SK-N-SH (cell line): ENCODE measurements around the gene TERT. TPM values are rescaled to one million over a fixed set of nuclear protein-coding genes. Genes with fewer than 3 reads are reported as not detected.

Experiments
- CTCF ChIA-PET: fragments of 300-600, 350-600 bp; formaldehyde crosslinking; extraction: SDS; loops from one replicate; lab custom pipeline; 2021; lab: Yijun Ruan, JAX
- POLR2A ChIA-PET: fragments of 350-600 bp; sonication (Branson Sonifier 250); formaldehyde crosslinking; extraction: SDS; loops from one replicate; lab custom pipeline; 2020; ENCODE audit warnings: antibody characterized with exemption, inconsistent platforms; lab: Yijun Ruan, JAX
- DNase-seq: peaks from one replicate; pipeline ENCODE4 v3.0.0; 2012
- H2AFZ ChIP-seq: fragments of 200-600 bp; sonication (generic); 2 replicates; pipeline ENCODE4 v1.8.1; 2016; ENCODE audit warnings: antibody characterized with exemption, mild to moderate bottlenecking, low read depth
- H3F3A ChIP-seq: fragments of 200-600 bp; sonication (generic); replicated peaks from 2 replicates; pipeline ENCODE3; 2016; ENCODE audit warnings: antibody characterized with exemption, mild to moderate bottlenecking; ENCODE audit not compliant: insufficient read depth
- H3K27ac ChIP-seq, 2 experiments: fragments of 200-500 bp in 1 of 2; fragments of 200-600 bp in 1 of 2; sonication (Bioruptor generic) in 1 of 2; sonication (generic), shearing (Covaris generic) in 1 of 2; 2 replicates each; pipeline versions ENCODE4 v1.5.1 to v1.6.1; 2014 to 2016; ENCODE audit warnings: low read depth in 2 of 2, inconsistent platforms in 1 of 2, low read length in 1 of 2, mild to moderate bottlenecking in 1 of 2, mixed read lengths in 1 of 2
- H3K27me3 ChIP-seq: fragments of 200-600 bp; sonication (generic), shearing (Covaris generic); 2 replicates; pipeline ENCODE4 v1.6.1; 2016; ENCODE audit warnings: mixed run types; ENCODE audit not compliant: insufficient read depth
- H3K36me3 ChIP-seq, 2 experiments: fragments of 200-500 bp in 1 of 2; fragments of 200-600 bp in 1 of 2; sonication (Bioruptor generic) in 1 of 2; sonication (generic) in 1 of 2; replicated peaks in 1 of 2; 2 replicates each; pipeline versions ENCODE3 to v1.5.1; 2014 to 2016; ENCODE audit warnings: low read length in 1 of 2, mild to moderate bottlenecking in 1 of 2; ENCODE audit not compliant: insufficient read depth in 2 of 2, control insufficient read depth in 1 of 2
- H3K4me1 ChIP-seq, 2 experiments: fragments of 200-500 bp in 1 of 2; fragments of 200-600 bp in 1 of 2; sonication (Bioruptor generic) in 1 of 2; sonication (generic), shearing (Covaris generic) in 1 of 2; 2 replicates each; pipeline versions ENCODE4 v1.5.1 to v1.6.1; 2014 to 2016; ENCODE audit warnings: low read depth in 1 of 2, low read length in 1 of 2, mixed run types in 1 of 2; ENCODE audit not compliant: insufficient read depth in 2 of 2, control insufficient read depth in 1 of 2
- H3K4me2 ChIP-seq: fragments of 200-600 bp; sonication (generic), shearing (Covaris generic); 2 replicates; pipeline ENCODE4 v1.6.1; 2017; ENCODE audit warnings: mixed run types
- H3K4me3 ChIP-seq, 2 experiments: fragments of 200-500 bp in 1 of 2; fragments of 200-600 bp in 1 of 2; sonication (Bioruptor generic) in 1 of 2; sonication (generic), shearing (Covaris generic) in 1 of 2; 2 replicates each; pipeline versions ENCODE4 v1.5.1 to v1.8.1; 2014 to 2016; ENCODE audit warnings: low read depth in 2 of 2, inconsistent platforms in 1 of 2, low read length in 1 of 2, mild to moderate bottlenecking in 1 of 2, mixed read lengths in 1 of 2, moderate library complexity in 1 of 2
- H3K79me2 ChIP-seq: fragments of 200-600 bp; sonication (generic); 2 replicates; pipeline ENCODE4 v1.8.1; 2017; ENCODE audit warnings: mild to moderate bottlenecking; ENCODE audit not compliant: insufficient read depth
- H3K9ac ChIP-seq: fragments of 200-600 bp; sonication (generic); 2 replicates; pipeline ENCODE4 v1.6.1; 2017; ENCODE audit warnings: mixed run types
- H3K9me2 ChIP-seq: fragments of 200-600 bp; sonication (generic); 2 replicates; pipeline ENCODE4 v1.6.1; 2017; ENCODE audit warnings: mixed run types
- H3K9me3 ChIP-seq: fragments of 200-600 bp; sonication (generic); 2 replicates; pipeline ENCODE4 v1.6.1; 2017; ENCODE audit warnings: mixed run types, mild to moderate bottlenecking, moderate library complexity
- H4K20me1 ChIP-seq: fragments of 200-600 bp; sonication (generic); 2 replicates; pipeline ENCODE4 v1.6.1; 2017; ENCODE audit warnings: mild to moderate bottlenecking, mixed run types; ENCODE audit not compliant: insufficient read depth
- FOXJ3 ChIP-seq: sonication (generic); formaldehyde crosslinking; IDR thresholded peaks from 2 replicates; pipeline ENCODE4 v1.5.1; 2020; ENCODE audit warnings: mild to moderate bottlenecking, missing genetic modification reagents
- FOXM1 ChIP-seq: IDR thresholded peaks from 2 replicates; pipeline ENCODE4 v1.4.0; 2012; ENCODE audit warnings: low read depth, mild to moderate bottlenecking
- GABPA ChIP-seq: IDR thresholded peaks from 2 replicates; pipeline ENCODE4 v1.4.0; 2012; ENCODE audit warnings: low read depth, mild to moderate bottlenecking
- JUND ChIP-seq: IDR thresholded peaks from 2 replicates; pipeline ENCODE4 v1.4.0; 2012
- MEF2A ChIP-seq: IDR thresholded peaks from 2 replicates; pipeline ENCODE4 v1.4.0; 2012; ENCODE audit warnings: low read depth, borderline replicate concordance
- NFIC ChIP-seq: IDR thresholded peaks from 2 replicates; pipeline ENCODE4 v1.4.0; 2012; ENCODE audit warnings: borderline replicate concordance
- NRF1 ChIP-seq: IDR thresholded peaks from 2 replicates; pipeline ENCODE4 v1.6.1; 2012; ENCODE audit warnings: low read depth, mild to moderate bottlenecking, low read length
- POLR2AphosphoS5 ChIP-seq: IDR thresholded peaks from 2 replicates; pipeline ENCODE4 v1.6.1; 2012; ENCODE audit warnings: low read depth, low read length
- RCOR1 ChIP-seq: fragments of 150-350 bp; IDR thresholded peaks from 2 replicates; pipeline ENCODE4 v1.6.1; 2017; ENCODE audit warnings: antibody characterized with exemption, low read length
- RFX5 ChIP-seq: IDR thresholded peaks from 2 replicates; pipeline ENCODE4 v1.6.1; 2012; ENCODE audit warnings: mild to moderate bottlenecking, improper control_type of control experiment, low read length
- SIN3A ChIP-seq: IDR thresholded peaks from 2 replicates; pipeline ENCODE4 v1.6.1; 2012; ENCODE audit warnings: low read depth, mild to moderate bottlenecking, low read length, moderate library complexity, borderline replicate concordance
- SMC3 ChIP-seq: IDR thresholded peaks from 2 replicates; pipeline ENCODE4 v1.6.1; 2012; ENCODE audit warnings: low read depth, low read length, improper control_type of control experiment
- TCF12 ChIP-seq: IDR thresholded peaks from 2 replicates; pipeline ENCODE4 v1.4.0; 2012
- TEAD4 ChIP-seq: IDR thresholded peaks from 2 replicates; pipeline ENCODE4 v1.4.0; 2012; ENCODE audit warnings: mild to moderate bottlenecking, borderline replicate concordance; ENCODE audit not compliant: insufficient read depth
- WGBS: methylation state at CpG from one replicate; pipeline ENCODE4 v1.1.6; 2017; ENCODE audit warnings: low lambda C conversion rate; 5-methylcytosine and 5-hydroxymethylcytosine counted together
- polyA plus RNA-seq, 3 experiments: library from polyadenylated mRNA; depleted of rRNA; stranded (reverse); fragments of >200 nt; gene quantifications; 2 replicates each; pipeline ENCODE4 v1.2.3, GENCODE V29; 2012
- TF ChIP-seq, protein P1 (sequence below): fragments of 150-350 bp; IDR thresholded peaks from 2 replicates; pipeline ENCODE4 v1.6.1; 2016; ENCODE audit warnings: mild to moderate bottlenecking, low read depth, low read length
- TF ChIP-seq, protein P2 (sequence below): IDR thresholded peaks from 2 replicates; pipeline ENCODE4 v1.4.0; 2012; ENCODE audit warnings: low read depth, borderline replicate concordance
- TF ChIP-seq, protein P3 (sequence below): fragments of 150-350 bp; IDR thresholded peaks from 2 replicates; pipeline ENCODE4 v1.6.1; 2017; ENCODE audit warnings: antibody characterized with exemption, low read length, low read depth, borderline replicate concordance
- TF ChIP-seq, protein P4 (sequence below): IDR thresholded peaks from 2 replicates; pipeline ENCODE4 v1.4.0; 2012; ENCODE audit warnings: low read depth, borderline replicate concordance
- TF ChIP-seq, protein P5 (sequence below): fragments of 200-600 bp; sonication (generic); IDR thresholded peaks from 2 replicates; pipeline ENCODE4 v1.6.1; 2017; ENCODE audit warnings: antibody characterized with exemption, mild to moderate bottlenecking, moderate library complexity

TERT gene
- polyA plus RNA-seq, 1 of the 3 experiments (the other 2 are of a cell fraction): 2.4 TPM

DNA sequence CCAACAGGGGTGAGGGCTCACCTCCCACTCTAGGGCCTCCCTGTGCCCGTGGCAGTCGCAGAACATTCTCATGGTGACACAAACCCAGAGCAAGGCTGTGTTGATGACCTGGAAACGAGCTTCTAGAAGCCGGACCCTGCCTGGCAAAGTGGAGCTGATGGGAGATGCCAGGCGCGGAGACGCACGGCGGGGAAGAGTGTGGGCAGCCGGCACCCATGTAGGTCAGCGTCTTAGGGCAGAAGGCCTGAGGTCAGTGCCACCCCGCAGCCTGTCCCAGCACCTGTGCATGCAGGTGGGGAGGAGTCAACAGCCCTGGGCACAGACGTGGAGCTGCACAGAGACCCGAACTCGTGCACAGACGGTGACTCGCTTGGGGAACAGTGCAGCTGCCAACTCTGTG lies 64.3 kb downstream of the TERT start:
- no peaks in the 10 kb centered on the region for H3F3A ChIP-seq
- no peaks in the 10 kb centered on the region; the same call in 1 of the 2 replicates for H3K9me3 ChIP-seq
- H3K9ac ChIP-seq: no peak overlapping the region
- H3K27ac ChIP-seq: no peak overlapping the region
- ChIA-PET POLR2A (no interaction called here), CTCF (interaction anchor here (1.0 to 1.3 kb wide), 3 partner anchors 22 to 423 kb away, joined by 3 to 4 read pairs (median 3); no protein-coding TSS in a partner anchor)
- TF ChIP-seq, protein P1, sequence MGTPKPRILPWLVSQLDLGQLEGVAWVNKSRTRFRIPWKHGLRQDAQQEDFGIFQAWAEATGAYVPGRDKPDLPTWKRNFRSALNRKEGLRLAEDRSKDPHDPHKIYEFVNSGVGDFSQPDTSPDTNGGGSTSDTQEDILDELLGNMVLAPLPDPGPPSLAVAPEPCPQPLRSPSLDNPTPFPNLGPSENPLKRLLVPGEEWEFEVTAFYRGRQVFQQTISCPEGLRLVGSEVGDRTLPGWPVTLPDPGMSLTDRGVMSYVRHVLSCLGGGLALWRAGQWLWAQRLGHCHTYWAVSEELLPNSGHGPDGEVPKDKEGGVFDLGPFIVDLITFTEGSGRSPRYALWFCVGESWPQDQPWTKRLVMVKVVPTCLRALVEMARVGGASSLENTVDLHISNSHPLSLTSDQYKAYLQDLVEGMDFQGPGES: no peak
- TF ChIP-seq, protein P2, sequence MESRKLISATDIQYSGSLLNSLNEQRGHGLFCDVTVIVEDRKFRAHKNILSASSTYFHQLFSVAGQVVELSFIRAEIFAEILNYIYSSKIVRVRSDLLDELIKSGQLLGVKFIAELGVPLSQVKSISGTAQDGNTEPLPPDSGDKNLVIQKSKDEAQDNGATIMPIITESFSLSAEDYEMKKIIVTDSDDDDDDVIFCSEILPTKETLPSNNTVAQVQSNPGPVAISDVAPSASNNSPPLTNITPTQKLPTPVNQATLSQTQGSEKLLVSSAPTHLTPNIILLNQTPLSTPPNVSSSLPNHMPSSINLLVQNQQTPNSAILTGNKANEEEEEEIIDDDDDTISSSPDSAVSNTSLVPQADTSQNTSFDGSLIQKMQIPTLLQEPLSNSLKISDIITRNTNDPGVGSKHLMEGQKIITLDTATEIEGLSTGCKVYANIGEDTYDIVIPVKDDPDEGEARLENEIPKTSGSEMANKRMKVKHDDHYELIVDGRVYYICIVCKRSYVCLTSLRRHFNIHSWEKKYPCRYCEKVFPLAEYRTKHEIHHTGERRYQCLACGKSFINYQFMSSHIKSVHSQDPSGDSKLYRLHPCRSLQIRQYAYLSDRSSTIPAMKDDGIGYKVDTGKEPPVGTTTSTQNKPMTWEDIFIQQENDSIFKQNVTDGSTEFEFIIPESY: no peak
- no peak for TF ChIP-seq FOXM1
- TF ChIP-seq, protein P3, sequence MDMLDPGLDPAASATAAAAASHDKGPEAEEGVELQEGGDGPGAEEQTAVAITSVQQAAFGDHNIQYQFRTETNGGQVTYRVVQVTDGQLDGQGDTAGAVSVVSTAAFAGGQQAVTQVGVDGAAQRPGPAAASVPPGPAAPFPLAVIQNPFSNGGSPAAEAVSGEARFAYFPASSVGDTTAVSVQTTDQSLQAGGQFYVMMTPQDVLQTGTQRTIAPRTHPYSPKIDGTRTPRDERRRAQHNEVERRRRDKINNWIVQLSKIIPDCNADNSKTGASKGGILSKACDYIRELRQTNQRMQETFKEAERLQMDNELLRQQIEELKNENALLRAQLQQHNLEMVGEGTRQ: no peak
- TF ChIP-seq MEF2A: no peak
- H2AFZ ChIP-seq: no peak overlapping the region
- H3K27me3 ChIP-seq: peaks cover 19% of the 10 kb centered on the region; the same call in 1 of the 2 replicates
- H3K9me2 ChIP-seq: no peaks in the 10 kb centered on the region
- H3K4me2 ChIP-seq: no peak overlapping the region
- DNase-seq: no peak
- H3K4me1 ChIP-seq: no peaks in the 10 kb centered on the region
- no peaks in the 10 kb centered on the region for H3K79me2 ChIP-seq
- no peaks in the 10 kb centered on the region for H3K36me3 ChIP-seq
- no peak overlapping the region for H3K4me3 ChIP-seq
- 53% methylated on average over 12 of the region's 17 CpGs for WGBS
- no peaks in the 10 kb centered on the region for H4K20me1 ChIP-seq

DNA sequence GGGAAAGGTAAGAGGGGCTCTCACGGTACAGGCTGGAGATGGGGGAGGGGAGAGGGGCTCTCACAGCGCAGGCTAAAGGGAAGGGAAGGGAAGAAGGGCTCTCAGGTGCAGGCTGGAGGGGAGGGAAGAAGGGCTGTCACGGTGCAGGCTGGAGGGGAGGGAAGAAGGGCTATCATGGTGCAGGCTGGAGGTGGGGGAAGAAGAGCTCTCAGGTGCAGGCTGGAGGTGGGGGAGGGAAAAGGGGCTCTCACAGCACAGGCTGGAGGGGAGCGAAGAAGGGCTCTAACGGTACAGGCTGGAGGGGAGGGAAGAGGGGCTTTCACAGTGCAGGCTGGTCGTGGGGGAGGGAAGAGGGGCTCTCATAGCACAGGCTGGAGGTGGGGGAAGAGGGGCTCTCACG lies 65.0 kb downstream of the TERT start:
- no peak overlapping the region for H3K4me3 ChIP-seq
- H3K9ac ChIP-seq: no peak overlapping the region
- no peak overlapping the region for H3K4me2 ChIP-seq
- H4K20me1 ChIP-seq: no peaks in the 10 kb centered on the region
- H3K36me3 ChIP-seq: no peaks in the 10 kb centered on the region
- peaks cover 19% of the 10 kb centered on the region; the same call in 1 of the 2 replicates for H3K27me3 ChIP-seq
- H3K9me2 ChIP-seq: no peaks in the 10 kb centered on the region
- no peaks in the 10 kb centered on the region for H3K9me3 ChIP-seq
- no peak for DNase-seq
- H3F3A ChIP-seq: no peaks in the 10 kb centered on the region
- CTCF ChIA-PET: interaction anchor here (1.0 kb wide), 2 partner anchors 21 to 424 kb away, joined by 3 to 4 read pairs; no protein-coding TSS in a partner anchor
- H3K79me2 ChIP-seq: no peaks in the 10 kb centered on the region
- H2AFZ ChIP-seq: no peak overlapping the region
- H3K4me1 ChIP-seq: no peaks in the 10 kb centered on the region
- WGBS: 21% methylated on average over 7 of the region's 7 CpGs
- POLR2A ChIA-PET: no interaction called here
- no peak overlapping the region for H3K27ac ChIP-seq
- TF ChIP-seq, protein P3: no peak
- no peak for TF ChIP-seq SMC3
- no peak for TF ChIP-seq TCF12
- no peak for TF ChIP-seq RFX5
- TF ChIP-seq RCOR1: no peak
- TF ChIP-seq JUND: no peak
- TF ChIP-seq, protein P4, sequence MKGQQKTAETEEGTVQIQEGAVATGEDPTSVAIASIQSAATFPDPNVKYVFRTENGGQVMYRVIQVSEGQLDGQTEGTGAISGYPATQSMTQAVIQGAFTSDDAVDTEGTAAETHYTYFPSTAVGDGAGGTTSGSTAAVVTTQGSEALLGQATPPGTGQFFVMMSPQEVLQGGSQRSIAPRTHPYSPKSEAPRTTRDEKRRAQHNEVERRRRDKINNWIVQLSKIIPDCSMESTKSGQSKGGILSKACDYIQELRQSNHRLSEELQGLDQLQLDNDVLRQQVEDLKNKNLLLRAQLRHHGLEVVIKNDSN: no peak
- no peak for TF ChIP-seq GABPA
- TF ChIP-seq NFIC: no peak
- TF ChIP-seq SIN3A: no peak
- no peak for TF ChIP-seq POLR2AphosphoS5
- TF ChIP-seq TEAD4: no peak
- no peak for TF ChIP-seq FOXJ3 (CRISPR knock-in tag)
- TF ChIP-seq, protein P1: no peak
- TF ChIP-seq, protein P5, sequence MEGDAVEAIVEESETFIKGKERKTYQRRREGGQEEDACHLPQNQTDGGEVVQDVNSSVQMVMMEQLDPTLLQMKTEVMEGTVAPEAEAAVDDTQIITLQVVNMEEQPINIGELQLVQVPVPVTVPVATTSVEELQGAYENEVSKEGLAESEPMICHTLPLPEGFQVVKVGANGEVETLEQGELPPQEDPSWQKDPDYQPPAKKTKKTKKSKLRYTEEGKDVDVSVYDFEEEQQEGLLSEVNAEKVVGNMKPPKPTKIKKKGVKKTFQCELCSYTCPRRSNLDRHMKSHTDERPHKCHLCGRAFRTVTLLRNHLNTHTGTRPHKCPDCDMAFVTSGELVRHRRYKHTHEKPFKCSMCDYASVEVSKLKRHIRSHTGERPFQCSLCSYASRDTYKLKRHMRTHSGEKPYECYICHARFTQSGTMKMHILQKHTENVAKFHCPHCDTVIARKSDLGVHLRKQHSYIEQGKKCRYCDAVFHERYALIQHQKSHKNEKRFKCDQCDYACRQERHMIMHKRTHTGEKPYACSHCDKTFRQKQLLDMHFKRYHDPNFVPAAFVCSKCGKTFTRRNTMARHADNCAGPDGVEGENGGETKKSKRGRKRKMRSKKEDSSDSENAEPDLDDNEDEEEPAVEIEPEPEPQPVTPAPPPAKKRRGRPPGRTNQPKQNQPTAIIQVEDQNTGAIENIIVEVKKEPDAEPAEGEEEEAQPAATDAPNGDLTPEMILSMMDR: no peak
- no peak for TF ChIP-seq NRF1
